SU-DHL-6 (cell line): ENCODE measurements around the gene KHSRP.

Experiments used
- CTCF ChIP-seq: fragments of 200-600 bp; sonication (generic); IDR thresholded peaks from one replicate; pipeline ENCODE4 v1.5.1; 2017; ENCODE audit warnings: antibody characterized with exemption, mild to moderate bottlenecking, low read length, moderate library complexity; ENCODE audit not compliant: insufficient read depth, poor library complexity, severe bottlenecking
- EZH2phosphoT487 ChIP-seq: fragments of 200-600 bp; sonication (generic), shearing (Covaris generic); conservative IDR thresholded peaks from 2 replicates; pipeline ENCODE4 v1.6.1; 2018; ENCODE audit warnings: mild to moderate bottlenecking, antibody characterized with exemption, low read length, moderate library complexity, mixed read lengths

GRCh38 chr19:6412061-6412446 lies 12.6 kb downstream of the KHSRP start:
- TF ChIP-seq CTCF = no peak
- no peak for TF ChIP-seq EZH2phosphoT487
